ENCODE measurements around the gene ST7.

GRCh38 chr7:117088623-117089194 lies 135.4 kb downstream of the ST7 start:
- no peak for TF ChIP-seq ARNTL (CRISPR knock-in tag; IDR thresholded peaks at IDR 0.05; ENCODE audit: borderline replicate concordance, low read depth)
- no peak for TF ChIP-seq ZFP3 (CRISPR knock-in tag; IDR thresholded peaks at IDR 0.05)
- no peak for TF ChIP-seq RARB (CRISPR knock-in tag; IDR thresholded peaks at IDR 0.05)
- no peak for TF ChIP-seq POU6F1 (CRISPR knock-in tag; IDR thresholded peaks at IDR 0.05; ENCODE audit: borderline replicate concordance, low read depth)
- TF ChIP-seq, protein P1, sequence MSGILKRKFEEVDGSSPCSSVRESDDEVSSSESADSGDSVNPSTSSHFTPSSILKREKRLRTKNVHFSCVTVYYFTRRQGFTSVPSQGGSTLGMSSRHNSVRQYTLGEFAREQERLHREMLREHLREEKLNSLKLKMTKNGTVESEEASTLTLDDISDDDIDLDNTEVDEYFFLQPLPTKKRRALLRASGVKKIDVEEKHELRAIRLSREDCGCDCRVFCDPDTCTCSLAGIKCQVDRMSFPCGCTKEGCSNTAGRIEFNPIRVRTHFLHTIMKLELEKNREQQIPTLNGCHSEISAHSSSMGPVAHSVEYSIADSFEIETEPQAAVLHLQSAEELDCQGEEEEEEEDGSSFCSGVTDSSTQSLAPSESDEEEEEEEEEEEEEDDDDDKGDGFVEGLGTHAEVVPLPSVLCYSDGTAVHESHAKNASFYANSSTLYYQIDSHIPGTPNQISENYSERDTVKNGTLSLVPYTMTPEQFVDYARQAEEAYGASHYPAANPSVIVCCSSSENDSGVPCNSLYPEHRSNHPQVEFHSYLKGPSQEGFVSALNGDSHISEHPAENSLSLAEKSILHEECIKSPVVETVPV (CRISPR knock-in tag; IDR thresholded peaks at IDR 0.05), result no peak
- TF ChIP-seq BACH2 (CRISPR knock-in tag; IDR thresholded peaks at IDR 0.05; ENCODE audit: borderline replicate concordance), result no peak
- TF ChIP-seq ZFP30 (CRISPR knock-in tag; IDR thresholded peaks at IDR 0.05), result no peak
- no peak for TF ChIP-seq ZNF8 (CRISPR knock-in tag; IDR thresholded peaks at IDR 0.05)
- TF ChIP-seq, protein P2, sequence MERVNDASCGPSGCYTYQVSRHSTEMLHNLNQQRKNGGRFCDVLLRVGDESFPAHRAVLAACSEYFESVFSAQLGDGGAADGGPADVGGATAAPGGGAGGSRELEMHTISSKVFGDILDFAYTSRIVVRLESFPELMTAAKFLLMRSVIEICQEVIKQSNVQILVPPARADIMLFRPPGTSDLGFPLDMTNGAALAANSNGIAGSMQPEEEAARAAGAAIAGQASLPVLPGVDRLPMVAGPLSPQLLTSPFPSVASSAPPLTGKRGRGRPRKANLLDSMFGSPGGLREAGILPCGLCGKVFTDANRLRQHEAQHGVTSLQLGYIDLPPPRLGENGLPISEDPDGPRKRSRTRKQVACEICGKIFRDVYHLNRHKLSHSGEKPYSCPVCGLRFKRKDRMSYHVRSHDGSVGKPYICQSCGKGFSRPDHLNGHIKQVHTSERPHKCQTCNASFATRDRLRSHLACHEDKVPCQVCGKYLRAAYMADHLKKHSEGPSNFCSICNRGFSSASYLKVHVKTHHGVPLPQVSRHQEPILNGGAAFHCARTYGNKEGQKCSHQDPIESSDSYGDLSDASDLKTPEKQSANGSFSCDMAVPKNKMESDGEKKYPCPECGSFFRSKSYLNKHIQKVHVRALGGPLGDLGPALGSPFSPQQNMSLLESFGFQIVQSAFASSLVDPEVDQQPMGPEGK (CRISPR knock-in tag; IDR thresholded peaks at IDR 0.05; ENCODE audit: borderline replicate concordance), result no peak
- no peak for TF ChIP-seq ZC3H10 (CRISPR knock-in tag; IDR thresholded peaks at IDR 0.05)

All from SK-N-SH treated with all-trans-retinoic acid at 6 μM for 48 hours (cell line).